H54 (cell line): ENCODE results near the gene AQP2.
"Not testable (repeated sequence)": the region's sequence is repeated elsewhere in the genome, so short reads cannot be mapped to it uniquely, and the experiment has no call there.

Experiments used
- DNase-seq: peaks from one replicate; pipeline ENCODE4 v3.0.0; 2011; ENCODE audit warnings: low spot score, mixed read lengths; ENCODE audit not compliant: insufficient read length
- FAIRE-seq: peaks from 3 replicates; lab custom pipeline; 2011; peaks lifted over from hg19 to GRCh38; lab: Jason Lieb, UNC
- POLR2A ChIP-seq: IDR thresholded peaks from 2 replicates; pipeline ENCODE4 v1.6.1; 2011; ENCODE audit warnings: low read depth, mild to moderate bottlenecking, low read length

The AQP2 gene

GRCh38 chr12:49980501-49981349, 30.2 kb downstream of the AQP2 start:
- FAIRE-seq (no peak), DNase-seq (no peak)
- TF ChIP-seq POLR2A, result no peak

GRCh38 chr12:49982246-49983087, 31.9 kb downstream of the AQP2 start:
- FAIRE-seq (no peak), DNase-seq (no peak)
- TF ChIP-seq POLR2A, result no peak

GRCh38 chr12:49983892-49984291, 33.4 kb downstream of the AQP2 start:
- DNase-seq (no peak), FAIRE-seq (peak; percentile 86)
- TF ChIP-seq POLR2A, result no peak

GRCh38 chr12:49984476-49985359, 34.2 kb downstream of the AQP2 start:
- TF ChIP-seq POLR2A, result no peak
- DNase-seq (no peak), FAIRE-seq (no peak)

- DNase-seq (no peak), FAIRE-seq (no peak)
- TF ChIP-seq POLR2A, result no peak
These were observed 35.4 kb downstream of the AQP2 start for GRCh38 chr12:49985981-49986380.

DNA sequence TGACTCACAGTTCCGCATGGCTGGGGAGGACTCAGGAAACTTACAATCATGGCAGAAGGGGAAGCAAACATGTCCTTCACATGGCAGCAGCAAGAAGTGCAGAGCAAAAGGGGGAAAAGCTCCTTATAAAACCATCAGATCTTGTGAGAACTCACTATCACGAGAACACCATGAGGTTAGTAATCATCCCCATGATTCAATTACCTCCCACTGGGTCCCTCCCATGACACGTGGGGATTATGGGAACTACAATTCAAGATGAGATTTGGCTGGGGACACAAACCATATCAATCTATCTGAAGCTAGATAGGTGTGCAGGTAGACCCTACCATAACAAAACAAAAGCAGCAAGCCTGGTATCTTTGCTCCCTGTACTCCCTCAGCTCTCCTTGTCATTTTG, 35.9 kb downstream of the AQP2 start:
- not testable (repeated sequence) for DNase-seq, FAIRE-seq

DNA sequence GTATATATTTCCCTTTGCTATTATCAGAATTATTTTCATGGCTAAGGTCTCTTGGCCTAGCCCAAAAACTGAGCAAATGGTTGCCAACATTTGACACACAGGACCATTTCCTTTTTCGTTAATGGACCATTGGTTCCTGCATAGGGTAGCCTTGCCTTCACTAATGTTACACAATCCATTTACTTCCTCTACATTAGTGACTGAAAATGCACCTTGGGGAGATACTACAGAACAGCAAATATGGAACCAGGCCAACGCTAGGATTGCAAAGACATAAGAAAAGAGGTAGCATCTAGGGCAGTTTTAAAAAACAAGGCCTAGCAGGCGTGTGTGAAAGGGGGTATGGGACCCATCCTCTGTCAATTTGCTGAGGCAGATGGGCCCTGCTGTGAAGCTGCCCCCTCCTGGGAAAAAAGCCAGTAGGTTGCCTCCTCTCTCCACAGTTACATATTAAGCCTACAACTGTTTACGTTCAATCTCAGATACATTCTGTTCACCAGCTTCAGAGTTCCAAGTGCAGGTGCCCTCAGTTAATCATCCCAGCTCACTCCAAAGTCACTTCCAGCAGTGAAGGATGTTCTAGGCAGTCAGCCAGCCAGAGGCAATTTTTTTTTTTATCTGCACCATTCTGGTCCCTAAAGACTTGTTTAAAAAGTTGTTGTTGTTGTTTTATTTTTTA, 37.2 kb downstream of the AQP2 start:
- no peak for TF ChIP-seq POLR2A
- FAIRE-seq (no peak), DNase-seq (no peak)

- FAIRE-seq, result not testable (repeated sequence)
These were observed 38.9 kb downstream of the AQP2 start for GRCh38 chr12:49989400-49989799.

GRCh38 chr12:49990273-49990672, 39.7 kb downstream of the AQP2 start:
- no peak for FAIRE-seq
- TF ChIP-seq POLR2A, result no peak
- DNase-seq, result no peak

More at GRCh38 chr12:49989400-49989799, 38.9 kb downstream of the AQP2 start:
- not testable (repeated sequence) for DNase-seq

- no peak for TF ChIP-seq POLR2A
- no peak for FAIRE-seq
- no peak for DNase-seq
These were observed 47.9 kb downstream of the AQP2 start for GRCh38 chr12:49998453-49998852.

DNA sequence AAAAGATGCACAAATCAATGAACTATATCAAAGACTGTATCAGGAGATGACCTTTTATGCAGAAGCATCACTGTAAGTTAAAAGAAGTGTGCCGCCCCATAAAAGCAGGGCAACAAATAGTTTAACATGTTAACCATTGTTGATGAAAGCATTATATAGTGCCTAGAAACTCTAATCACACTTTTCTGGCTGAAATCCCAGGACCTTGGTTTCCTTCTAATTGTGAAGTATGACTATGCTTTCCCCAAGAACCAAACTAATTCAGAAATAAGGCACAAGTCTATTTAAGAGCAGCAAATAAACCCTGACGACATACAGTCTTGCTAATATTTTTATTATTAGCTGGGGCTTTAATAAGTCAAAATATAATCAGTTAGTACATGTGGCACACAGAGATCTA, 53.1 kb downstream of the AQP2 start:
- DNase-seq (no peak), FAIRE-seq (no peak)

GRCh38 chr12:50004696-50005095, 54.2 kb downstream of the AQP2 start:
- no peak for TF ChIP-seq POLR2A
- DNase-seq (no peak), FAIRE-seq (no peak)

More for the DNA sequence above, 53.1 kb downstream of the AQP2 start:
- TF ChIP-seq POLR2A, result no peak

DNA sequence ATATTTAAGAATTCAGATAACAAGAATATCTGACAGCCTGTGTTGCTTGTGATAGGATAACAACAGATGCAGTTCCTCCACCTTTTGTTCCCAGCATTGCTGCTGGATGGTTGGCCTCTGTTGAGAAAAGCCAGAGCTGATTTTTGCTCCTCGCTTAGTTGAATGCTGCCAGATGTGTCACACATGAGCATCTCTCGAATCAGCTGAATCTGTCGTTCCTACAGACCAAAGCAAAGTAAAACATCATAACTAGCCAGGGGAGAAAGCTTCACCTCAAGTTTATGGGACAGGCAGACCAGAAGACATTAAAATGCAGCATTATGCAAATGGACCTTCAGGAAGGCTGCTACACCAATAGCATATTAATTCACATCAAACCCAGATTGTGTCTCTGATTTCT, 54.6 kb downstream of the AQP2 start:
- no peak for DNase-seq
- no peak for TF ChIP-seq POLR2A
- no peak for FAIRE-seq

- DNase-seq (no peak), FAIRE-seq (no peak)
- no peak for TF ChIP-seq POLR2A
These were observed 55.7 kb downstream of the AQP2 start for GRCh38 chr12:50006280-50006679.
